Left cardiac atrium (tissue), 4 donors: ENCODE measurements around the gene ALPL. TPM values are rescaled to one million over a fixed set of nuclear protein-coding genes. Genes with fewer than 3 reads are reported as not detected.
A peak's percentile ranks its signal among the peaks of the same experiment; 100 is the strongest.

Experiments used
- ATAC-seq, 2 donors: fragments of 200-7000 bp; cut with Tn5 transposase; one replicate each; pipeline ENCODE4 v1.9.1; 2020; ENCODE audit warnings: mild to moderate bottlenecking in 2 of 2, moderate library complexity in 2 of 2
- DNase-seq: peaks from one replicate; pipeline ENCODE4 v3.0.0-alpha.2; 2020
- intact Hi-C, 2 donors: fragments of 100-400 bp; cut with DNase I; formaldehyde crosslinking; loops; one replicate each; pipeline versions ENCODE4 v1.14.1 to v1.15.1; 2022 to 2023
- total RNA-seq, 2 donors: library from RNA; stranded (reverse); fragmentation: NEBNext Ultra II Directional; extraction: Animal tissue kit (Norgen Biotek cat#: 25700); gene quantifications; one replicate each; pipeline ENCODE4 v1.2.1, GENCODE V29; 2021
- donor health status: DM: no; HTN: yes; CAD: no.
- donor health status: DM: no; HTN: yes; CAD: no; lungs with severe emphysema.
- donor health status: DM: yes; HTN: yes; CAD: no.
- donor health status: Dilated cardiomyopathy.

Gene ALPL
- total RNA-seq, 2 donors from 2014 or later = 14.7 to 38.5 TPM

DNA sequence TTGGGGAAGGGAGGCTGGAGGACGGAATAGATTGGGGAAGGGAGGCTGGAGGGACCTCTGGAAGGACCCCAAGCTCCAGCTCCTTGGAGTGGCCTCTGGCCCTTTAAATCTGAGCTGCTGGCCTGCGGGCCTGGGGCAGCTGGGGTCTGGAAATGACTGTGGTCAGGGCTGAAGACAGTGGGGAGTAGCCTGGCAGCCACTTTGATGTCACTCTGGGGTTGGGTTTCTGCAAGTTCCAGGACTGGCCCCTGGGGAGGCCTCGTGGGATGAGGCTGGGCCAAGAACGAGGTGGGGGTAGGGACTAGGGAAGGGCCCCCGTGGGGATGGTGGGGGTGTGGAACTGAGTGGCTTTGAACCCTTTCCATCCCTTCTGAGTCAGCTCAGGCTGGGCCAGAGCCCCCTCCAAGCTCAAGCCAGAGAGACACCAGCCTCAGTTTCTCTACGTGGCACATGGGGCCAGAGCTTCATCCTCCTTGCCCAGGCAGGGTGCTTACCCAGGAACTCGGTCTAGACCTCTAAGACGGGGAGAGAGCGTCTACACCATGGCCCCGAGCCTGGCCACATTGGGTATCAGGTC lies 59.7 kb downstream of the ALPL start:
- ATAC-seq = peak in 1 of 2 donors; percentile 28
- DNase-seq = no peak
- intact Hi-C loops = no loop called here

DNA sequence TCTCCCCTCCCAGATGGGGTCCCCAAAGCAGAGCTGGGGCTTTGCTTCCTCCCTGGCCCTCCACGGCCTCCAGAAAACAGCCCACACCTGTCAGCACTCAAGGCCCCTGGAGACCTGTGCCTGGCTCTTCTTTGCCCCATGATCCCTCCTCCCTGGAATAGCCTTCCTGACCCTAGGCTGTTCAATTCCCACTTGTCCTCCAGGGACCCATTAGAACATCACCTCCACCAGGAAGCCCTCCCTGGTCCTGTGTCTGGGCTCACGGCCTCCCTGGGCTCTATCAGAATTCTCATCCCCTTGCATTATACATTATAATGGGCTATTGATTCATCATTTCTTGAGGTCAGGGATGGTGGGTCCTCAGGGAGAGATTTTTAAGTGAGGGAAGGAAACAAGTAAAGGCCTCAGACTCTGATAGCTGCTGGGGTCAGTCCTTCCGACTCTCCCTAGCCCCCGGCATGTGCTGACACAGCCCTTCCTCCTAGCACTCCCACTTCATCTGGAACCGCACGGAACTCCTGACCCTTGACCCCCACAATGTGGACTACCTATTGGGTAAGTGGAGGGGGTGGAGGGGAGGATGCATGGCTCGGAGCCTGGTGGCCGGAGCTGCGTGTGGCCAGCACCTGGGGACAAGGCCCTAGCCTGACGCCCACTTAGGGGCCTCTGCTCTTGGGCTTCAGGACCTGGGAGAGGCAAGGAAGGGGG lies 60.8 kb downstream of the ALPL start:
- intact Hi-C loops = loop anchor here (5.0 to 10.0 kb wide), 4 partner anchors 33 to 198 kb away; no protein-coding TSS in a partner anchor
- DNase-seq (no peak), ATAC-seq (no peak)

DNA sequence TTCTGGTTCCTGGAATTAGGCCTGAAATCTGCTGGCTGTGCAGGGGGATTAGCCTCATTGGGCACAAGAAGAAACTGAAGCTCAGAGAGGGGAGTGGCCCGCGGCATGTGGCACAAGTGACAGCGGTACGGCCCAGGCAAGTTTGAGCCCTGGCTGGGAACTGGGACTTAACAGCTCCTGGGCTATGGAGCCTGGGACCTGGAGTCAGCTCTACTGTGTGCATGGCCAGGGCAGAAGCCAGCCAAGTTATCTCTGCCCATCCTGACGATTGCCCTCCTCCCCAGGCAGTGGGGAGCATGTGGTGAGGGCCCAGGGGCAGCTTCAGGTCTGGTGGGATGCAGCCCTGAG lies 61.3 kb downstream of the ALPL start:
- DNase-seq = no peak
- intact Hi-C loops = loop anchor here (5.0 to 10.0 kb wide), 4 partner anchors 33 to 198 kb away; no protein-coding TSS in a partner anchor
- no peak for ATAC-seq

DNA sequence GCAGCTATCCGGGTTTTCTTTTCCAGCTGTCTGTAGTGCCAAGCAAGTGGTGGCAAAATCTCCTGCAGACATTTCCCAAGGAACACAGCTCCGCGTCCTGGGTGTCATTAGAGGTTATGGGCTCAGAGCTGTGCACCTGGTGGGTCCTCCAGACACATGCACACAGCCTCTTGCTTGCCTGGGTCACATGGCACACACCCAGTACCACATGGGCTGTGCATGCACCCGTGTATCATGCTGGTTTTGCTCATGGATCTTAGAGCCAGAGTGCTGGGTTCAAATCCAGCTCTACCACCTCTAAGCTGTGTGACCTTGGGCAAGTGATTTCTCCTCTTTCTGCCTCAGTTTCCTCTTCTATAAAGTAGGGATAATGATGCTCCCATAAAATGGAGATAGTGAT lies 61.7 kb downstream of the ALPL start:
- DNase-seq (no peak), ATAC-seq (no peak)
- intact Hi-C loops = loop anchor here (5.0 to 10.0 kb wide), 4 partner anchors 34 to 199 kb away; no protein-coding TSS in a partner anchor

DNA sequence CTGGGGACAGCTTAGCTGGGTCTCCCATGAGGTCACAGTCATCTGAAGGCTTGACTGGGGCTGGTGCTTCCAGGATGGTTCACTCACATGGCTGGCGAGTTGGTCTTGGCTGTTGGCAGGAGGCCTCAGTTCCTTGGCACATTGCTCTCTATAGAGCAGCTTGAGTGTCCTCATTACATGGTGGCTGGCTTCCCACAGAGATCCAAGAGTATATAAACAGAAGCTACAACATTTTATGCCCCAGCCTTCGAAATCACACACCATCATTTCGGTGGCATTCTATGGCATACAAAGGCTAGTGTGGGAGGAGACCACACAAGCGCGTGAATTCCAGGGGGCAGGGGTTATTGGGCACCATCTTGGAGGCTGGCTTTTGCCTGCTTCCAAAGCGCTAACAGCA lies 63.0 kb downstream of the ALPL start:
- DNase-seq = no peak
- intact Hi-C loops = loop anchor here (5.0 to 10.0 kb wide), 4 partner anchors 35 to 200 kb away; no protein-coding TSS in a partner anchor
- no peak for ATAC-seq

DNA sequence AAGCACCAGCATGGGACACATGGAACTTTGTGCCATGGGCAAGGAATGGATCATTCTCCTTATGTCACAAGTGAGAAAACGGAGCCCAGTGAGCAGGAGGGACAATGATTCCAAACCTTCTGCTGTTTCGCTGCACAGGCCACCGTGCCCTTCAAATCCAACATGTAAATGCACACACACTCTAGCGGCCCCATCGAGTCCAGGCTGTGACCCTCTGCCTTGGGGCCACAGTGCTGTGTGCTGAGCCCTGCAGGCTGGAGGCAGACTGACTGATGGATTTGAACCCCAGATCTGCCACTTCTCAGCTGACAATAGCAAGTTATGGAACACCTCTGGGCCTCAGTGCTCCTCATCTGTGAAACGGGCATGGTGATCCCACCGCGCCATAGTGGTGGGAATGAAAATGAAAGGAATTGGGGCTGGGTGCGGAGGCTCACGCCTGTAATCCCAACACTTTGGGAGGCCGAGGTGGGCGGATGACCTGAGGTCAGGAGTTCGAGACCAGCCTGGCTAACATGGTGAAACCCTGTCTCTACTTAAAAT lies 63.6 kb downstream of the ALPL start:
- intact Hi-C loops = loop anchor here (5.0 to 10.0 kb wide), 4 partner anchors 36 to 201 kb away; no protein-coding TSS in a partner anchor
- no peak for ATAC-seq
- DNase-seq = no peak

DNA sequence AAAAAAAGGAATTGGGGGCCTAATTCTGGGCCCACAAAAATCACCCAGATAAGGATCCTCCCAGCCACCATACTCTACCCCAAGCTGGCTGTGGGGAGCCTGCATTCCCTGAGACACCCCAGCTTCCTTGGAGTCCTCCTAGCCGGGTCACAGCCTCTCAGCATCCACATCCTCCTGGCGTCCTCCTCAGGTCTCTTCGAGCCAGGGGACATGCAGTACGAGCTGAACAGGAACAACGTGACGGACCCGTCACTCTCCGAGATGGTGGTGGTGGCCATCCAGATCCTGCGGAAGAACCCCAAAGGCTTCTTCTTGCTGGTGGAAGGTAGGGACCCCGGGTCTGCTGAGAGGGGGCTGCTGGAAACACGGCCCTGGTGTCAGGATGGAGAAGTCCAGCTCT lies 64.3 kb downstream of the ALPL start:
- DNase-seq (no peak), ATAC-seq (no peak)
- intact Hi-C loops = loop anchor here (5.0 to 10.0 kb wide), 4 partner anchors 36 to 201 kb away; no protein-coding TSS in a partner anchor

DNA sequence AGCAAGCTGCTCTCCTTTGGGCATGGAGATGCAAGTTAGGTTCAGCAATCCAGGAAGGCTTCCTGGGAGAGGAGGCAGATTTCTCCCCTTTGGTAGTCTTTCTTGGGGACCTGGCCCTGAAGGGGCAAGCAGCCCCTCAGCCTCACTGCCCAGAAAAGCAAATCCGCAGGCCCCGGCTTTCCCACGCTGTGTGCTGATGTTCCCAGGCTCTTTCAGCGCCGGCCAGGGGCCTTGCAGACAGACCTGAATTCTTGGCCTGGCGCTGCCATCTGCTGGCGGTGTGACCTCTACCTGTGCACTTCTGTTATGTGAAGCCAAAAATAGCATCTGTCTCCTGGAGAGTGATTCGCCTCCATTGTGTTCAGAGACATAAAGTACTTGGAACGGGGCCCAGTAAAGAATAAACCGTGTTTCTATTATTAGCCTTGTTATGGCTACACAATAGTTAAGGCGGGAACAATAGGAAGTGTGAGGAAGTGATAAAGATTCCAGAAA lies 64.8 kb downstream of the ALPL start:
- ATAC-seq = peak; percentile 84 to 88
- intact Hi-C loops = loop anchor here (1.0 to 10.0 kb wide), 6 partner anchors 37 to 202 kb away; partner anchors contain the start of gene ALPL (in 1 of the 2)

DNA sequence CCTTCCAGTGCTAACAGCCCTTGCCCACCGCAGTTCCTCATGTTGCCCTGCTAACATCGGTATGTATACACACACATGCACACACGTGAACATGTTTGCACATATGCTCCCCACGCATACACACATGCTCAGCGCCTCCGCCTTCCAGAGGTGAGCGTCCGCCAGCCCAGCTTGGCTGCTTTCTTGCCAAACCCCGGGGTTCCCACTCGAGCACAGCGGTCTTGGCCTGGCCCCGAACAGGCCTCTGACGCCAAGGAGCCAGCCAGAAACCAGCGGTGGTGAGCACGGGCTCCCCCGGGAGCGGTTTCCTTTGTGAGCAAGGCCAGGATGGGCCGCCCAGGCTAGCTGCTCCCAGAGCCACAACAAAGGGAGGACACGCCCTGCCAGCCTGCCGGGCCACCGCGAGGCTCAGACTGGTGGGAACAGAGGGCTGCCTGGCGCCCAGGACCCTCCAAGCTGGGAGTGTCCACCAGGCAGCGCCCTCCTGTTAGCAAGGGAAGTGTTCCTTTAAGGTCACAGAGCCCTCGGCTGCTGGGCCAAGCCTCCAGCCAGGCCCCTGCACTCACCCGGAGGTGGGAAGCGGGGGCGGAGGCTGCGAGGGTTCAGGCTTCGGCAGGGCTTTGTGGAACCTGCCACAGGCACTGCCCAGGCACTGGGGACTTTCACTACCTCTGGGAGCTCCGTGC lies 65.4 kb downstream of the ALPL start:
- peak; percentile 88 for DNase-seq
- peak; percentile 60 to 83 for ATAC-seq
- intact Hi-C loops = loop anchor here (1.0 to 10.0 kb wide), 6 partner anchors 37 to 202 kb away; partner anchors contain the start of gene ALPL (in 1 of the 2)

More for the DNA sequence above, 64.8 kb downstream of the ALPL start:
- peak; percentile 89 for DNase-seq

DNA sequence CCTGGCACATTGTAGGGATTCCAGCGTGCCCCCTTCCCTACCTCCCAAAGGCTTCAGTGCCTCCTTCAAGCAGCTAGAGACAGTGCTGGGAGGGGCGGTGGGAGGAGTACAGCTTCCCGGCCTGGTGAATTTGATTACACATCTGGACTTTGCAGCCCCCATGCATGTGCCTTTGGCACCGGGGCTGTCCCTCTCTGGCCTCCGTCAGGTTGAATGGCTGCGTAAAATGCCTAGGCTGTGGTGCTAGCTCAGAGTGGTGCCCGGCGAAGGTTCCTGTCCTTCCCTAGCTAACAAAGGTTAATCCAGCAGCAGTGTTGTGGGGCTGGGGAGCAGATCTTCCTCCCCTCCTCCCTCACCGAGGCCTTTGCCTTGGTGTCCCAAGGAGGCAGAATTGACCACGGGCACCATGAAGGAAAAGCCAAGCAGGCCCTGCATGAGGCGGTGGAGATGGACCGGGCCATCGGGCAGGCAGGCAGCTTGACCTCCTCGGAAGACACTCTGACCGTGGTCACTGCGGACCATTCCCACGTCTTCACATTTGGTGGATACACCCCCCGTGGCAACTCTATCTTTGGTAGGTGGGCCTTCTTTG lies 66.2 kb downstream of the ALPL start:
- no peak for DNase-seq
- ATAC-seq = no peak
- intact Hi-C loops = loop anchor here (2.0 to 10.0 kb wide), 3 partner anchors 67 to 201 kb away; partner anchors contain the start of gene ALPL (in 1 of the 2)

DNA sequence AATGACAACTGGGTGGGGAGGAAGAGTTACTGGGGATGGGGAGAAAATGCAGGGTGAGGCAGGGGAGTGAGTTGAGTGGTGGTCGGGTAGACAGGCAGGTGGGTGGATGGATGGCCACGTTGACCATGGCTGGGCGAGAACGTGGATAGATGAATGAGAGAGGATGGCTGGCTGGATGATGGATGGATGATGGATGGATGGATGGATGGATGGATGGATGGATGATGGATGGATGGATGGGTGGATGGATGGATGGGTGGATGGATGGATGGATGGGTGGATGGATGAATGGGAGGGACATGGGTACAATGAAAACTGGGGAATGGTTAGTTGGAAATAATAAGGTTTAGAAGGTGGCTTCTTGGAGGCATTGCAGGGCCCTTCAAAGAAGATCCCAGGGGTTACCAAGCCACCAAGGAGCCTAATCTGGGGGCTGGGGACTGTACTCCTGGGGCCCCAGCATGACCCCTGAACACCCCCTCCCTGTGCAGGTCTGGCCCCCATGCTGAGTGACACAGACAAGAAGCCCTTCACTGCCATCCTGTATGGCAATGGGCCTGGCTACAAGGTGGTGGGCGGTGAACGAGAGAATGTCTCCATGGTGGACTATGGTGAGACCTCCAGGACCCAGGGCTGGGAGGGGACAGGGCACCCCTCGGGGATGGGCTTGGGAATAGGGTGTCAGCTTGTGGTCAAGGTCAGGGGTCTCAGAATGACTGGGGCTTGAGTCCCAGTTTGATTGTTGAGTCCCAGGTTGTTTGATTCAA lies 67.0 kb downstream of the ALPL start:
- DNase-seq (no peak), ATAC-seq (no peak)
- intact Hi-C loops = loop anchor here (10.0 kb wide), 2 partner anchors 79 to 201 kb away; no protein-coding TSS in a partner anchor

DNA sequence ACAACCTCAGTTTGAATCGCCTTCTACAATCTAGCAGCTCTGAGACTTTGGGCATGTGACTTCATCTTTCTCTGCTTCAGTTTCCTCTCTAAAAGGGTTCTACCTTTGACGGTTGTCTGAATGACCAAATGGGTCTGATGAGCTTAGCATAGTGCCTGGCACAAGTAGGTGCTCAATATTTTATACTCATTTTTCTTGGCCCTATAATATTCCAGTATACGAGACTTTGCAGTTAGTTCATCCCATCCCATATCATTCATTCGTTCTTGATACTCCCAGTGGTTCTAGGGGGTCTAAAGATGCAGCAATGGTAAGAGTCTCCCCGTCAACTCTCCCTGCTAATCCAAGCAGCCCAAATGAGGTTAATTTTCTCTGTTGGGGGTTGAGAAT lies 67.6 kb downstream of the ALPL start:
- ATAC-seq = no peak
- intact Hi-C loops = loop anchor here (10.0 kb wide), 2 partner anchors 78 to 202 kb away; no protein-coding TSS in a partner anchor
- DNase-seq = no peak

DNA sequence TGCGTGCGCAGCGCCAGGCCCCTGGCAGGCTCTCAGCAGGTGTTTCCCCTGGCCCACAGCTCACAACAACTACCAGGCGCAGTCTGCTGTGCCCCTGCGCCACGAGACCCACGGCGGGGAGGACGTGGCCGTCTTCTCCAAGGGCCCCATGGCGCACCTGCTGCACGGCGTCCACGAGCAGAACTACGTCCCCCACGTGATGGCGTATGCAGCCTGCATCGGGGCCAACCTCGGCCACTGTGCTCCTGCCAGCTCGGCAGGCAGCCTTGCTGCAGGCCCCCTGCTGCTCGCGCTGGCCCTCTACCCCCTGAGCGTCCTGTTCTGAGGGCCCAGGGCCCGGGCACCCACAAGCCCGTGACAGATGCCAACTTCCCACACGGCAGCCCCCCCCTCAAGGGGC lies 68.1 kb downstream of the ALPL start:
- DNase-seq (no peak), ATAC-seq (no peak)
- intact Hi-C loops = loop anchor here (10.0 kb wide), 2 partner anchors 77 to 203 kb away; no protein-coding TSS in a partner anchor

DNA sequence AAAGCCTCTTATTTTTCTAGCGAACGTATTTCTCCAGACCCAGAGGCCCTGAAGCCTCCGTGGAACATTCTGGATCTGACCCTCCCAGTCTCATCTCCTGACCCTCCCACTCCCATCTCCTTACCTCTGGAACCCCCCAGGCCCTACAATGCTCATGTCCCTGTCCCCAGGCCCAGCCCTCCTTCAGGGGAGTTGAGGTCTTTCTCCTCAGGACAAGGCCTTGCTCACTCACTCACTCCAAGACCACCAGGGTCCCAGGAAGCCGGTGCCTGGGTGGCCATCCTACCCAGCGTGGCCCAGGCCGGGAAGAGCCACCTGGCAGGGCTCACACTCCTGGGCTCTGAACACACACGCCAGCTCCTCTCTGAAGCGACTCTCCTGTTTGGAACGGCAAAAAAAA lies 68.7 kb downstream of the ALPL start:
- ATAC-seq = no peak
- no peak for DNase-seq
- intact Hi-C loops = loop anchor here (10.0 kb wide), 2 partner anchors 77 to 203 kb away; no protein-coding TSS in a partner anchor

DNA sequence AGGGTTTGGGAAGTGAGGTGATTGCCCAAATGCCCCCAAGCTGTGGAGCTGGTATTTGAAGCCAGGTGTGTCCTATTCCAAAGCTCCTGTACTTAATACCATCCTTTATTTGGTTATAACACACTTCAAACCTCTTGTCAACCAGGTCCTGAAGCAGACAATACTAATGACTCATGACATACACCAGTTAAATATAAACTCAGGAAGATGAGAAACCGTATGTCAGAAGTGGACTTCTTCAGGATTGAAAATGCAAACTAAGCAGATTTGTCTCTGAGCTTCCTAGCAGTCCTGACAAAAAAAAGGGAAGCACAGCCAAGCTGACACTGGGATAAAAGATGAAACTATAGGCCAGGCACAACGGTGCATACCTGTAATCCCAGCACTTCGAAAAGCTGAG lies 70.6 kb downstream of the ALPL start:
- DNase-seq = no peak
- no peak for ATAC-seq
- intact Hi-C loops = loop anchor here (10.0 kb wide), 2 partner anchors 75 to 205 kb away; no protein-coding TSS in a partner anchor

DNA sequence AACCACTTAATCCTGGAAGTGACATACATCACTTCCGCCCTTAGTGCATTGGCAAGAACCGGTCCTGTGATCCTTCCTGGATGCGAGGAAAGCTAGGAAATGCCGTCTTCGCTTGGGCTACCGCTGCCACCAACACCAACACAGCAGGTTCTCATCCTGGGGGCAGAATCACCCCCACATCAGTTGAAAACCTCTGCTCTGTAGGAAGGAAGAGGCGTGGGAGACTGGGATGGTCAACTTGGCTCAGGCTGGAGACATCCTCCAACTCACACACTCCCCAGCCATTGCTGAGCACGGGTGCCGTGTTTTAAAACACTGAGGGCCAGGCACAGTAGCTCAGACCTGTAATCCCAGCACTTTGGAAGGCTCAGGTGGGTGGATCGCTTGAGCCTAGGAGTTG lies 74.9 kb downstream of the ALPL start:
- DNase-seq (no peak), ATAC-seq (no peak)
- intact Hi-C loops = no loop called here

DNA sequence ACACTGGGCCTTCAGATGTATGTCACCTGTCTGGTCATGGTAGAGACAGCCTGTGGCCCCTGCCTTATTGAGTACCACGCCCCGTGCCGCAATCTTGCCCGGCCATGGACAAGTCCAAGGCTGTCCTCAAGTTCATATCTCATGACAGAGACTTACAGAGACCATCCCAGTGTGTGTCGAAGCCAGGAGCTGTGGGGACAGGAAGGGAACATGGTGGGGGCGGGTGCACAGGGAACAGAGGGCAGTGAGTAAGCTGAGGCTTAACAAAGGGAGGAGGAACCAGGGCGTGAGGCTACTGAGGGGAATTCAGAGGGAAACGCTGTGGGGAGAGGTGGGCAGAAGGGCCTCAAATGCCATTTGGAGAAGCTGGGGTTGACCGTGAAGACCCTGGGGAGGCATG lies 75.8 kb downstream of the ALPL start:
- intact Hi-C loops = no loop called here
- DNase-seq (no peak), ATAC-seq (no peak)

DNA sequence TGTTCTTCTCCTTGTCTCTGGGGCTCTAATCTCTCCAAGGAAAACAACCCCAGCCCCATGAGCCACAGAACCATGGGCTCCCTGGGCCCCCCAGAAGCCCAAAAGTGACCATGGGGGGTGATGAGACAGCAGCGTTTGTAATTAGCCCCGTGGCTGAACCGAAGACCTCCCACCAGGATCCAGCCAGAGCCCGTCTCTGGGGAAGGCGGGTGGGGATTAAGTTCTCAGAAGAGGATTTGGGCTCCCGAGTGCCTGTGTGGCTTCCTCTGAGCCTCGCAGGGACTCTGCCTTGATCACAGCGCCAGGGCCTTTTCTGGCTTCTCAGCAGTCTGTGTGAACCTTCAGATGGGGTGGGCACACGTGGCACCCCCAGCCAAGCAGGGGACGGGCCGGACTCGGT lies 77.0 kb downstream of the ALPL start:
- ATAC-seq (no peak), DNase-seq (no peak)
- intact Hi-C loops = no loop called here
